DMS79 treated with DMSO at 0.1 percent for 48 hours (cell line): ENCODE results near the gene EPOP.
A peak's percentile ranks its signal among the peaks of the same experiment; 100 is the strongest.

Experiments
- DNase-seq: peaks from one replicate; lab custom pipeline; 2025; lab: John Stamatoyannopoulos, UW

The EPOP gene

GRCh38 chr17:38674749-38675615 is at the start of gene EPOP:
Gene EPOP (minus strand): TSS chr17:38674957. CDS start chr17:38674495, 462 bp downstream.
- DNase-seq, result peak; percentile 69

- no peak for DNase-seq
Measured at GRCh38 chr17:38721802-38722201, 47.0 kb upstream of the EPOP start.

GRCh38 chr17:38720941-38721340 is 46.2 kb upstream of the EPOP start:
- DNase-seq, result no peak

- no peak for DNase-seq
Measured at GRCh38 chr17:38719943-38720641, 45.3 kb upstream of the EPOP start.

- no peak for DNase-seq
Measured at GRCh38 chr17:38719289-38719942, 44.7 kb upstream of the EPOP start.

GRCh38 chr17:38717139-38717745 is 42.5 kb upstream of the EPOP start:
- no peak for DNase-seq

- DNase-seq, result no peak
Measured at GRCh38 chr17:38716368-38717005, 41.7 kb upstream of the EPOP start.

- no peak for DNase-seq
Measured at GRCh38 chr17:38715216-38715943, 40.6 kb upstream of the EPOP start.

GRCh38 chr17:38713456-38714075 is 38.8 kb upstream of the EPOP start:
- no peak for DNase-seq

GRCh38 chr17:38712593-38712992 is 37.8 kb upstream of the EPOP start:
- DNase-seq, result no peak

GRCh38 chr17:38711792-38712571 is 37.2 kb upstream of the EPOP start:
- DNase-seq, result no peak

- no peak for DNase-seq
Measured at GRCh38 chr17:38710985-38711384, 36.2 kb upstream of the EPOP start.

GRCh38 chr17:38710604-38710962 is 35.8 kb upstream of the EPOP start:
- DNase-seq, result no peak

GRCh38 chr17:38709864-38710603 is 35.3 kb upstream of the EPOP start:
- no peak for DNase-seq

GRCh38 chr17:38709104-38709820 is 34.5 kb upstream of the EPOP start:
- DNase-seq, result no peak

- no peak for DNase-seq
Measured at GRCh38 chr17:38707678-38708351, 33.1 kb upstream of the EPOP start.

GRCh38 chr17:38706505-38707216 is 31.9 kb upstream of the EPOP start:
- DNase-seq, result no peak
